Tibial nerve (tissue), 4 donors: ENCODE measurements around the gene OIP5. TPM values are rescaled to one million over a fixed set of nuclear protein-coding genes. Genes with fewer than 3 reads are reported as not detected.

Source experiments
- DNase-seq, 2 donors: peaks; one replicate each; pipeline ENCODE4 v3.0.0-alpha.2; 2019; ENCODE audit warnings: low spot score in 2 of 2
- H3K27ac ChIP-seq, 4 donors: fragments of 200-600 bp; sonication (generic) in 3 of 4; one replicate each; pipeline ENCODE4 v1.5.1; 2017 to 2019; ENCODE audit warnings: mild to moderate bottlenecking in 1 of 4
- H3K27me3 ChIP-seq, 2 donors: fragments of 200-600 bp; sonication (generic) in 1 of 2; one replicate each; pipeline versions ENCODE4 v1.5.1 to v1.6.0; 2017 to 2019
- H3K36me3 ChIP-seq, 3 donors: fragments of 200-600 bp; sonication (generic); one replicate each; pipeline ENCODE4 v1.5.1; 2018 to 2019
- H3K4me1 ChIP-seq, 4 donors: fragments of 200-600 bp; sonication (generic) in 3 of 4; one replicate each; pipeline ENCODE4 v1.5.1; 2017 to 2019
- H3K4me3 ChIP-seq, 4 donors: fragments of 200-600 bp; sonication (generic) in 3 of 4; one replicate each; pipeline ENCODE4 v1.5.1; 2017 to 2019; ENCODE audit warnings: mild to moderate bottlenecking in 1 of 4, moderate library complexity in 1 of 4
- H3K9me3 ChIP-seq, 4 donors: fragments of 200-600 bp; sonication (generic) in 3 of 4; one replicate each; pipeline ENCODE4 v1.5.1; 2017 to 2019
- EP300 ChIP-seq, 2 donors: sonication (generic); formaldehyde crosslinking; IDR thresholded peaks; one replicate each; pipeline ENCODE4 v1.6.1; 2017; ENCODE audit warnings: antibody characterized with exemption in 2 of 2, mild to moderate bottlenecking in 1 of 2
- POLR2A ChIP-seq, 2 donors: fragments of 450-650 bp; IDR thresholded peaks; one replicate each; pipeline ENCODE4 v1.6.1; 2017; ENCODE audit warnings: antibody characterized with exemption in 2 of 2, mild to moderate bottlenecking in 2 of 2, moderate library complexity in 2 of 2
- WGBS, 2 donors: methylation state at CpG; one replicate each; pipeline ENCODE4 v1.1.5; 2018; 5-methylcytosine and 5-hydroxymethylcytosine counted together
- total RNA-seq, 4 donors: library from RNA; depleted of rRNA; stranded (reverse); fragments of >200 nt; gene quantifications; one replicate each; pipeline ENCODE4 v1.1.0, GENCODE V29; 2016
- TF ChIP-seq, protein P1 (sequence below), 5 experiments: fragments of 200-600 bp in 3 of 5; fragments of 450-650 bp in 2 of 5; sonication (generic) in 3 of 5; IDR thresholded peaks; one replicate each; pipeline ENCODE4 v1.5.1; 2016 to 2019; ENCODE audit warnings: antibody characterized with exemption in 5 of 5, mild to moderate bottlenecking in 3 of 5, moderate library complexity in 2 of 5

OIP5 gene
- total RNA-seq, 4 donors from 2014 or later: 1.2 to 2.7 (median 1.7) TPM; not detected in 1

DNA sequence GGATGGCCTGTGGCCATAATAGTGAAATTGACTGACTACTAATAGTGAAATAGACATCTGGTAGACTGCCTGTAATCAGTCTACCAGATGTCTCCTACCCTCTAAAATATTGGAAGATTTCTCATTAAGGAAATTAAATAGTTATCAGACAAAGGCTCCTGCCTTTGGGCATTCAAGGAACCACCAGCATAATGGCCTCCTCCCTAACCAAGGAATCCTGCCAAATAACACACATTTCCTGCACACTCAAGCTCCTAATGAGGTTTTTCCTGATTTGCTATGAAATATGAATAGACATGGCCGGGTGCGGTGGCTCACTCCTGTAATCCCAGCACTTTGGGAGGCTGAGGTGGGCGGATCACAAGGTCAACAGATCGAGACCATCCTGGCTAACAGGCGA is 14.8 kb upstream of the OIP5 start:
- Histone ChIP-seq H3K9me3 (no peaks in the 10 kb centered on the region), H3K4me1 (no peaks in the 10 kb centered on the region), H3K36me3 (no peaks in the 10 kb centered on the region), H3K27ac (no peak overlapping the region), H3K4me3 (no peak overlapping the region), H3K27me3 (no peaks in the 10 kb centered on the region)
- TF ChIP-seq POLR2A (IDR thresholded peaks at IDR 0.05) (no peak), EP300 (IDR thresholded peaks at IDR 0.05) (no peak)
- DNase-seq: no peak
- 95 to 96% methylated on average over 5 of the region's 5 CpGs for WGBS, 2 donors

DNA sequence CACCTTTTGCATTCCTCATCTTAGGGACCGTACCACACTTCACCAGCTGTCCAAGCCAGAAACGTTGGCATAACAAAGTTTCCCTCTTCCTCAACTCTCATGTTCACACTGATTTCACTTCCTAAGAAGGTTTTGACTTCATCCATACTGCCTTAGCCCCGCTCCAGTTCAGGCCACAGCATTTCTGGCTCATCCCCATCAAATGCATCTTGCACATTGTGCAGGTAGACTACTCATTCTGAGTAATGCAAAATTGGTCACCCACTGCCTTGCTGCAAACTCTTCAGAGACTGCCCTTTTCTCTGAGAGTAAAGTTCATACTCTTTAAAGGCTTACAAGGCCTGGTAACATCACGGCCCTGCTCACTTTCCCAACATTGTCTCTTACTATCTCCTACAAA is 9.1 kb upstream of the OIP5 start:
- Histone ChIP-seq H3K27ac (no peak overlapping the region), H3K4me3 (no peak overlapping the region), H3K27me3 (no peaks in the 10 kb centered on the region), H3K4me1 (no peaks in the 10 kb centered on the region), H3K9me3 (no peaks in the 10 kb centered on the region), H3K36me3 (no peaks in the 10 kb centered on the region)
- DNase-seq: no peak
- TF ChIP-seq, protein P1, sequence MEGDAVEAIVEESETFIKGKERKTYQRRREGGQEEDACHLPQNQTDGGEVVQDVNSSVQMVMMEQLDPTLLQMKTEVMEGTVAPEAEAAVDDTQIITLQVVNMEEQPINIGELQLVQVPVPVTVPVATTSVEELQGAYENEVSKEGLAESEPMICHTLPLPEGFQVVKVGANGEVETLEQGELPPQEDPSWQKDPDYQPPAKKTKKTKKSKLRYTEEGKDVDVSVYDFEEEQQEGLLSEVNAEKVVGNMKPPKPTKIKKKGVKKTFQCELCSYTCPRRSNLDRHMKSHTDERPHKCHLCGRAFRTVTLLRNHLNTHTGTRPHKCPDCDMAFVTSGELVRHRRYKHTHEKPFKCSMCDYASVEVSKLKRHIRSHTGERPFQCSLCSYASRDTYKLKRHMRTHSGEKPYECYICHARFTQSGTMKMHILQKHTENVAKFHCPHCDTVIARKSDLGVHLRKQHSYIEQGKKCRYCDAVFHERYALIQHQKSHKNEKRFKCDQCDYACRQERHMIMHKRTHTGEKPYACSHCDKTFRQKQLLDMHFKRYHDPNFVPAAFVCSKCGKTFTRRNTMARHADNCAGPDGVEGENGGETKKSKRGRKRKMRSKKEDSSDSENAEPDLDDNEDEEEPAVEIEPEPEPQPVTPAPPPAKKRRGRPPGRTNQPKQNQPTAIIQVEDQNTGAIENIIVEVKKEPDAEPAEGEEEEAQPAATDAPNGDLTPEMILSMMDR (IDR thresholded peaks at IDR 0.05): no peak
- TF ChIP-seq POLR2A (IDR thresholded peaks at IDR 0.05) (no peak), EP300 (IDR thresholded peaks at IDR 0.05) (no peak)
- 58 to 89% methylated on average over 4 of the region's 4 CpGs for WGBS, 2 donors

DNA sequence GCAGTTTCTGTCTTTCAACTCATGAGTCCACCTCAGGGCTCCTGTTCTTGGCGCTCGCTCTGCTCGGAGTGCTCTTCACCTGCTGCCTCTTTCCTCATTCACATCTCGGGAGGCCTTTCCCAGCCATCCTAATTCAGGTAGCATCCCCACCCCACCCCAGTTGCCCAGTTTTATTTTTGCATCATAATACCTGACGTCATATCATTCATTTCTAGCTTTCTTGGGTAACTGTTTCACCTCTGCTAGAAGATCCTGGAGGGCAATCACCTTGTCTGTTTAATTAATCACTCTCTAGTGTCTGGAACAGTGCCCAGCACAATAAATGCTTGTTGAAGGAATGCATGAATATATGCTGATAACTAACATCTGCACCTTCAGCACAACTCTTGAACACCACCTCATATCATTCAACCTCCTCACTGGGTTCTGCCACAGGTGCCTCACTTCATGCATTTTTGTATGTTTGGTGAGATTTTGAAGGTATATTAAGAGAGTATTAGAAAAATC is 7.9 kb upstream of the OIP5 start:
- H3K27ac ChIP-seq: no peak overlapping the region
- H3K9me3 ChIP-seq: no peaks in the 10 kb centered on the region
- no peaks in the 10 kb centered on the region for H3K27me3 ChIP-seq
- WGBS, 2 donors: 96 to 98% methylated on average over 5 of the region's 5 CpGs
- H3K4me1 ChIP-seq: no peaks in the 10 kb centered on the region
- TF ChIP-seq, protein P1 (IDR thresholded peaks at IDR 0.05): no peak
- no peak for TF ChIP-seq EP300 (IDR thresholded peaks at IDR 0.05)
- no peak for TF ChIP-seq POLR2A (IDR thresholded peaks at IDR 0.05)
- DNase-seq: no peak
- H3K36me3 ChIP-seq: no peaks in the 10 kb centered on the region
- H3K4me3 ChIP-seq: no peak overlapping the region

DNA sequence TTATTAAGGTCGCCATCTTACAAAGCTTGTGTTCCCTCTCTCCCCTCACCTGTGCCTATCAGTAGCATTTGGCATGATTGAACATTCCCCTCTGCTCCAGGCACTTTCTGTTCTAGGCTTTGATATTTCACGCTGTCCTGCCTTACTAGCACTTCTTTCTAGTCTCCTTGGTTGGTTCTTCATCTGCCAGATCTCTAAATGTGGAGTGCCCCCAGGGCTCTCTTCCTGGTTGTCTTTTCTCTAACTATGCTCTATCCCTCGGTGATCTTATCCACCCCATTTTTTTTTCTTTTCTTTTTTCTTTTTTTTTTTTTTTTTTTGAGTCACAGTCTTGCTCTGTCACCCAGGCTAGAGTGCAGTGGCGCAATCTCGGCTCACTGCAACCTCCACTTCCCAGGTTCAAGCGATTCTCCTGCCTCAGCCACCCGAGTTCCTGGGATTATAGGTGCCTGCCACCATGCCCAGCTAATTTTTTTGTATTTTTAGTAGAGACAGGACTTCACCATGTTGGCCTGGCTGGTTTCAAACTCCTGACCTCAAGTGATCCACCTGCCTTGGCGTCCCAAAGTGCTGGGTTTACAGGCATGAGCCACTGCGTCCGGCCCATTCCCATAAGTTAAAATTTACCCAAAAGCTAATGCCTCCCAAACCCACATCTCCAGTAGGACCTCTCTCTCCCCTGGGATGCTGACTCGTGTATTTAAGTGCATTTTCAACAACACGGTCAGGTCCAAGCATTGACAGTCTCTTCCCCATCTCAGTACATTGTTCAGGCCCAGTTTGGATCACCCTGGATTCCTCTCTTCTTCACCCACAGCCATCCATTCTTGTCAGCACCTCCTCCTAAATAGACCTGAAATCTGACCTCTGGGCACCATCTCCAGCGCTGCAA is 5.5 kb upstream of the OIP5 start:
- TF ChIP-seq POLR2A (IDR thresholded peaks at IDR 0.05) (no peak), EP300 (IDR thresholded peaks at IDR 0.05) (no peak)
- TF ChIP-seq, protein P1 (IDR thresholded peaks at IDR 0.05): no peak
- no peaks in the 10 kb centered on the region for H3K27me3 ChIP-seq
- H3K4me3 ChIP-seq: no peak overlapping the region
- 86% methylated on average over 13 of the region's 13 CpGs for WGBS, 2 donors
- H3K36me3 ChIP-seq: no peaks in the 10 kb centered on the region
- H3K4me1 ChIP-seq: peaks cover 0 to 12% (median 7%) of the 10 kb centered on the region in 4 donors
- no peaks in the 10 kb centered on the region for H3K9me3 ChIP-seq
- H3K27ac ChIP-seq: no peak overlapping the region
- no peak for DNase-seq

DNA sequence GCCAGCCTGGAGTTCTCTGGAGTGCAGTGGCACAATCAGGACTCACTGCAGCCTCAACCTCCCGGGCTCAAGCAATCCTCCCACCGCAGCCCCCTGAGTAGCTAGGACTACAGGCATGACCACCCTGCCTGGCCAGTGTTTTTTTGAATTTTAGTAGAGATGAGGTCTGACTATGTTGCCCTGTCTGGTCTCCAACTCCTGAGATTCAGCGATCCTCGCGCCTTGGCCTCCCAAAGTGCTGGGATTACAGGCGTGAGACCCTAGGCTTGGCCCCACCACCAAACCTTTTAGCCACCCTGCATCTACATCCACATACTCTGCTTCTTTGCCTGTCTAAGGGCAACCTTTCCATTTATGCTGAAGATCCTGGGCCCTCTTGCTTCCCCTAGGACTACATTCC is 4.7 kb upstream of the OIP5 start:
- H3K9me3 ChIP-seq: no peaks in the 10 kb centered on the region
- TF ChIP-seq, protein P1 (IDR thresholded peaks at IDR 0.05): no peak
- TF ChIP-seq EP300 (IDR thresholded peaks at IDR 0.05): no peak
- no peak for TF ChIP-seq POLR2A (IDR thresholded peaks at IDR 0.05)
- H3K4me3 ChIP-seq: no peak overlapping the region
- H3K27ac ChIP-seq: no peak overlapping the region
- H3K4me1 ChIP-seq: peaks cover 0 to 12% (median 7%) of the 10 kb centered on the region in 4 donors
- no peaks in the 10 kb centered on the region for H3K27me3 ChIP-seq
- H3K36me3 ChIP-seq: no peaks in the 10 kb centered on the region
- 98 to 99% methylated on average over 6 of the region's 6 CpGs for WGBS, 2 donors
- DNase-seq: no peak
